Parathyroid adenoma (tissue), 2 donors: ENCODE measurements around the gene CDCP1.

Experiments used
- H2AFZ ChIP-seq: fragments of 300-600 bp; sonication (generic); one replicate; pipeline ENCODE4 v1.7.0; 2017; ENCODE audit warnings: antibody characterized with exemption, mild to moderate bottlenecking
- H3K27ac ChIP-seq: fragments of 300-600 bp; sonication (generic); one replicate; pipeline ENCODE4 v1.7.0; 2017
- H3K27me3 ChIP-seq: fragments of 300-600 bp; sonication (generic); one replicate; pipeline ENCODE4 v1.7.0; 2017; ENCODE audit warnings: low read length; ENCODE audit not compliant: control insufficient read depth, insufficient read depth
- H3K36me3 ChIP-seq: fragments of 300-600 bp; sonication (generic); one replicate; pipeline ENCODE4 v1.7.0; 2017; ENCODE audit warnings: low read length; ENCODE audit not compliant: control insufficient read depth, insufficient read depth
- H3K4me1 ChIP-seq: fragments of 300-600 bp; sonication (generic); one replicate; pipeline ENCODE4 v1.7.0; 2017; ENCODE audit warnings: control low read depth
- H3K4me2 ChIP-seq: fragments of 300-600 bp; sonication (generic); one replicate; pipeline ENCODE4 v1.7.0; 2017; ENCODE audit warnings: low read length
- H3K4me3 ChIP-seq: fragments of 300-600 bp; sonication (generic); one replicate; pipeline ENCODE4 v1.7.0; 2017; ENCODE audit warnings: low read depth, low read length
- H3K79me2 ChIP-seq: fragments of 300-600 bp; sonication (generic); one replicate; pipeline ENCODE4 v1.7.0; 2017; ENCODE audit warnings: control low read depth
- H3K9ac ChIP-seq: fragments of 300-600 bp; sonication (generic); one replicate; pipeline ENCODE4 v1.7.0; 2017; ENCODE audit warnings: mild to moderate bottlenecking
- H3K9me3 ChIP-seq: fragments of 300-600 bp; sonication (generic); one replicate; pipeline ENCODE4 v1.7.0; 2017; ENCODE audit warnings: low read length; ENCODE audit not compliant: control insufficient read depth
- TF ChIP-seq, protein P1 (sequence below): fragments of 300-600 bp; sonication (generic); IDR thresholded peaks from one replicate; pipeline ENCODE4 v1.7.0; 2017; ENCODE audit warnings: antibody characterized with exemption, mild to moderate bottlenecking
- donor health status: primary hyperparathyroidism.

The CDCP1 gene

DNA sequence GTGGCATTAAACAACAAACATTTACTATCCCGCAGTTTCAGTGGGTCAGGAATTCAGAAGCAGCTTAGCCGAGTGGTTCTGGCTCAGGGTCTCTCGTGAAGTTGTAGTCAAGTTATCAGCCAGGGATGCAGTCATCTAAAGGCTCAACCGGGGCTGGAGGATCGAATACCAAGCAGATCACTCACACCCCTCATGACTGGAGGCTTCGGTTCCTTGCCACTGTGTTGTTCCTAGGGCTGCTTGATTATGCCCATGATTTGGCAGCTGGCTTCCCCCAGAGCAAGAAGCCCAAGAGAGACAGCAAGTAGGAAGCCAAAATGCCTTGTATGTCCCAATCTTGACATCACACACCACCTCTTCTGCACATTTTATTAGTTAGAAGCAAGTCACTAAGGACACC, 33.9 kb upstream of the CDCP1 start:
- no peak overlapping the region for H3K4me2 ChIP-seq
- H3K27ac ChIP-seq: no peak overlapping the region
- no peak overlapping the region for H3K9ac ChIP-seq
- H2AFZ ChIP-seq: no peak overlapping the region
- TF ChIP-seq, protein P1, sequence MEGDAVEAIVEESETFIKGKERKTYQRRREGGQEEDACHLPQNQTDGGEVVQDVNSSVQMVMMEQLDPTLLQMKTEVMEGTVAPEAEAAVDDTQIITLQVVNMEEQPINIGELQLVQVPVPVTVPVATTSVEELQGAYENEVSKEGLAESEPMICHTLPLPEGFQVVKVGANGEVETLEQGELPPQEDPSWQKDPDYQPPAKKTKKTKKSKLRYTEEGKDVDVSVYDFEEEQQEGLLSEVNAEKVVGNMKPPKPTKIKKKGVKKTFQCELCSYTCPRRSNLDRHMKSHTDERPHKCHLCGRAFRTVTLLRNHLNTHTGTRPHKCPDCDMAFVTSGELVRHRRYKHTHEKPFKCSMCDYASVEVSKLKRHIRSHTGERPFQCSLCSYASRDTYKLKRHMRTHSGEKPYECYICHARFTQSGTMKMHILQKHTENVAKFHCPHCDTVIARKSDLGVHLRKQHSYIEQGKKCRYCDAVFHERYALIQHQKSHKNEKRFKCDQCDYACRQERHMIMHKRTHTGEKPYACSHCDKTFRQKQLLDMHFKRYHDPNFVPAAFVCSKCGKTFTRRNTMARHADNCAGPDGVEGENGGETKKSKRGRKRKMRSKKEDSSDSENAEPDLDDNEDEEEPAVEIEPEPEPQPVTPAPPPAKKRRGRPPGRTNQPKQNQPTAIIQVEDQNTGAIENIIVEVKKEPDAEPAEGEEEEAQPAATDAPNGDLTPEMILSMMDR: no peak
- H3K36me3 ChIP-seq: no peaks in the 10 kb centered on the region
- H3K79me2 ChIP-seq: no peaks in the 10 kb centered on the region
- H3K27me3 ChIP-seq: no peaks in the 10 kb centered on the region
- H3K4me3 ChIP-seq: no peak overlapping the region
- H3K9me3 ChIP-seq: no peaks in the 10 kb centered on the region
- peaks cover 4% of the 10 kb centered on the region for H3K4me1 ChIP-seq

DNA sequence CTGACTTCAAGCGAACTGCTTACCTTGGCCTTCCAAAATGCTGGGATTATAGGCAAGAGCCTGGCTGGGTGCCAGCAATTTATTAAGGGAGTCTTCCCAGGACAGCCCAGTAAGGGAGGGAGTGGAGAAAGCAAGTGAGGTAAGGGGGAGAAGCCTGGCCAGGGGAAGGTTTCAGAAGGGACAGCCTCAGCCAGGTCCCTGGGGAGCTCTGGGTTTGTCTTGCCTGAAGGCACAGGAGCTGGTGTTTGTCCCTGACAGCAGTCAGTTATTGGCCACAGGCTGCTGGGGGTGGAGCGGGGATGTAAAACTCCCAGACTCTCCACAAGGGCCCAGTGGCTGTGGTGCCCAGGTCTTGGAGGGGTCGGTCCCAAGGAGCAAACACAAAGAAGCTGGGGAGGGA, 33.0 kb upstream of the CDCP1 start:
- no peaks in the 10 kb centered on the region for H3K9me3 ChIP-seq
- H3K27ac ChIP-seq: no peak overlapping the region
- H3K4me3 ChIP-seq: no peak overlapping the region
- no peak overlapping the region for H2AFZ ChIP-seq
- no peaks in the 10 kb centered on the region for H3K79me2 ChIP-seq
- no peaks in the 10 kb centered on the region for H3K36me3 ChIP-seq
- peaks cover 4% of the 10 kb centered on the region for H3K4me1 ChIP-seq
- no peaks in the 10 kb centered on the region for H3K27me3 ChIP-seq
- H3K9ac ChIP-seq: no peak overlapping the region
- TF ChIP-seq, protein P1: no peak
- H3K4me2 ChIP-seq: no peak overlapping the region

DNA sequence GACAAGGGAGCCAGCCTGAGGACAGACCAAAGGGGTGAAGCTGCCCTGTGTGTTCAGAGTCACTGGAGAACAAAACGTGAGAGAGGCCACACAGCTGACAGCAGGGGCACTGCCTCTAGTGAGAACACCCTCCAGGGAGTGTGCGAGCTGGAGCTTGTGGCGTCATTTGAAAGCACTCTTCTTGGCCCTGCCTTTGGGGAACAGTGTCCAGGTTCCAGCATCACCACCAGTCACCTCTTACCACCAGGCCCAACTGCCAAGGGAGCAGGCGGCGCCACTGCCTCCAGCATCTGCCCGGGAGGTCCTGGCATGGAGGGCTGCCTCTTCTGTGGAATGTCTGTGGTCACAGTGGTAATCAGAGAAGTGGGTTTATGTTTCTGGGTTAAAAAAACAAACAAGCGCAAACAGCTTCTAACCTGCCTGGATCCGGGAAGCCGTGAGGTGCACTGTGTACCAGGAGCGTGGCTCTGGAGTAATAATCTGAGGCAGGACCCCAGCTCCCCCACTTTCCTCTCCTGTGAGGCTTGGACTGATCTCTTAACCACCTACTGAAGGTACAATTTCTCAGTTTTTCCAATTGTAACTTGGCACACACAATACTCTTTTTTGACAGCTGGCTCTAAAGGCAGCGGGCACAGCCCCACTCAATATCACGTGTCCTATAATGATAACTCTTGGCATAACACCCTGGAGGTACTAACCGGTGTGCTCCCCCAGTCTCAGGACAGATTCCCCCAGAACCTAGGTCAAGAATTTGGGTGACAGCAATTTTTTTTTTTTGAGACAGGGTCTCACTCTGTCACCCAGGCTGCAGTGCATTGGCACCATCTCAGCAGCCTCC, 32.2 kb upstream of the CDCP1 start:
- no peak overlapping the region for H3K4me3 ChIP-seq
- no peak overlapping the region for H2AFZ ChIP-seq
- H3K9me3 ChIP-seq: no peaks in the 10 kb centered on the region
- no peak overlapping the region for H3K27ac ChIP-seq
- H3K36me3 ChIP-seq: no peaks in the 10 kb centered on the region
- no peaks in the 10 kb centered on the region for H3K79me2 ChIP-seq
- no peak overlapping the region for H3K9ac ChIP-seq
- H3K4me1 ChIP-seq: peaks cover 4% of the 10 kb centered on the region
- TF ChIP-seq, protein P1: no peak
- no peaks in the 10 kb centered on the region for H3K27me3 ChIP-seq
- no peak overlapping the region for H3K4me2 ChIP-seq

DNA sequence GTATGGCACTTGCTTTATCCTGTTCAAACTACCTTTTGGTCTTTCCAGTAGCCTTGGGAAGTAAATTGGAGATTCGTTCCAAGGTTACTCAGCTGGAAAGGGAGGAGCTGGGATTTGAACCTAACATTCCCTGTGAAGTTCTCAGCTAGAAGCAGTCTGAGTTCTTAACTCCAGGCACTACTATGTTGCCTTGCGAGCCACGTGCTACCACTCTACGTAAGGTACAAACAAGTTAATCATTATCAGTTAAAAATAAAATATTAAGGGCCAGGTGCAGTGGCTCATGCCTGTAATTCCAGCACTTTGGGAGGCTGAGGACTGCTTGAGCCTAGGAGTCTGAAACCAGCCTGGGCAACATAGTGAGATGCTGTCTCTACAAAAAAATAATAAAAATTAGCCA, 30.7 kb upstream of the CDCP1 start:
- Histone ChIP-seq H3K9me3 (no peaks in the 10 kb centered on the region), H3K27me3 (no peaks in the 10 kb centered on the region), H3K4me2 (no peak overlapping the region), H3K36me3 (no peaks in the 10 kb centered on the region), H2AFZ (no peak overlapping the region), H3K9ac (no peak overlapping the region), H3K4me3 (no peak overlapping the region), H3K4me1 (no peaks in the 10 kb centered on the region), H3K79me2 (no peaks in the 10 kb centered on the region), H3K27ac (no peak overlapping the region)
- TF ChIP-seq, protein P1: no peak

DNA sequence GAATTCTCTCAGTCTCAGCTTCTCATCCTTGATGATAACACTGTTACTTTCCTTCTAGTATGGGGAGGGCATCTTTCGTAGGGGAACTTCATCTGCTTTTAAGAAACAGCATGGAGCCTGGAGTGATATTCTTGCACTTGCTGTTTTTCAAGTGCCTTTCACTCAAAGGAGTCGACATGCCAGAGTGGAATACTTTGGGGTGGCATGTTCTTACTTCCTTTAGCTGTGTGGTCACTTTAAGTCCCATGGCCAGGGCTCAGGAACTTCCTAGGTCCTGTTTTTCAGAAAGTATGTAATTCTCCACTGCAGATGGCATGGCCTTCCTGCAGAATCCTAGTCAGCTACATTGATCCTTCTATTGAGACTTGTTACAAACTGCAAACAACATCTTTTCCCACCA, 28.1 kb upstream of the CDCP1 start:
- H3K79me2 ChIP-seq: no peaks in the 10 kb centered on the region
- no peaks in the 10 kb centered on the region for H3K4me1 ChIP-seq
- H3K9me3 ChIP-seq: no peaks in the 10 kb centered on the region
- no peak overlapping the region for H3K9ac ChIP-seq
- no peak overlapping the region for H3K4me3 ChIP-seq
- no peaks in the 10 kb centered on the region for H3K36me3 ChIP-seq
- no peak overlapping the region for H3K27ac ChIP-seq
- H3K4me2 ChIP-seq: no peak overlapping the region
- no peak overlapping the region for H2AFZ ChIP-seq
- TF ChIP-seq, protein P1: no peak
- no peaks in the 10 kb centered on the region for H3K27me3 ChIP-seq
